Measurements from ENCODE around the gene LRP1. TPM values are rescaled to one million over a fixed set of nuclear protein-coding genes. Genes with fewer than 3 reads are reported as not detected.

The LRP1 gene
- total RNA-seq, 6 experiments from 2014 or later, result 187 to 332 (median 201) TPM

DNA sequence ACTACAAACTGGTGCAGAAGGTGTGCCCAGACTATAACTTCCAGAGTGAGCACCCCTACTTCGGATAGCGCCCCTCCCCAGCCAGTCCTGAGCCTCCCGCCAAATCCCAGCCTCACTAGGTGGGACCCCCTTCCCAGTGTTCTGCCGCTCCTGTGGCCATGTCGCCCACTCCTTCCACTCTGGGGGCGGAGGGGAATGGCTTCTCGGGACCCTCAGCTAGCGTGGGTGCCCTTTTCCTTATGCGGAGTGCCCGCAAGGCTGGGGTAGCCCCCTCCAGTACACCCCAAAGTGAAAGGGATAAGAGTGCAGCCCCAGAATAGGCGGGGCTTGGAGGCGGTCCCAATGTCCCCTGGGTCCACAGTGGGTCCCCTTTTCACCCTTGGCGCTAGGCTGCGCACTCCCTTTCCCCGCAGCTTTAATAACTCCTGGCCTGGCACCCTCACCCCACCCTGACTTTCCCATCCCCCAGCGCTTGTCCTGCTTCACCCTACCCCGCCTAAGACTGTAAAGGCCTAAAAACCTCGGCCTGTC lies 97.5 kb downstream of the LRP1 start:
- peaks cover 10% of the 10 kb centered on the region for H3K27me3 Mint-ChIP-seq (ENCODE audit: insufficient read depth)

DNA sequence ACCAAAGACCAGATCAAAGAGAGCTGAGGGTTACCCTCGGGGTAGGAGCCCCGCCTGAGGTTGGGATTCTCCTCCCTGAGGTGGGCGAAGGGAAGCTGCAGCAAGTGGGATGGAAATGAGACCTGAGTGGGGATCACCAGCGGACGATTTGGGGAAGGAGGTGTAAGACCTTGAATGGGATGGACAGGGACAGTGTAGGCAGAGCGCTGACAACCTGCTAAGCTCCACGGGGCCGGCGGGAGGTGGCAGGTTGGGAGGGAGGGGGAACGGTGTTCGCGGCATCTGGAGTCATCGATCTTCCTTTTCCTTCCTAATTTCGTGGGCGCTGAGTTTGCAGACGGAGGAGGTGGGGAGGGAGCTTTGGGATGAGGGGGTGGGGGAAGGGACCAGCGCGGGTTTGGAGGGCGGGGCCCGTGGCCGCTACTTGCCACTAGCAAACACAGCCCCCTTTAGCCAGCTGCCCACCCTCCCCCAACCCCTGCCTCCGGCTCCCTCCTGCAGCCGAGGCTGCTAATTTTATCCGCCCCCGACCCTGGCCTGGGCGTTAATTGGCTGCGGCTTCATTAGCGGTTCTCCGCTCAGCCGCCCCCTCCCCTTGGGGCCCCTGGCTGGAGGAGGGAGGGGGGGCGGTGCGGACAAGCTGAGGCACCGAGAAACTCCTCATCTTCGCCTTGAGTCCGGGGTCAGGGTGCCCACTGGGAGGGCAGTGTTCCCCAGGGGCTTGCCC lies 98.5 kb downstream of the LRP1 start:
- Mint-ChIP-seq H3K9me3 (no peaks in the 10 kb centered on the region), H3K36me3 (ENCODE audit: low read depth) (peaks cover 14% of the 10 kb centered on the region), H3K4me3 (peak overlapping the region; percentile 53; the same call in 1 of the 2 replicates), H3K27me3 (ENCODE audit: insufficient read depth) (peaks cover 3% of the 10 kb centered on the region), H3K4me1 (ENCODE audit: low read depth) (peaks cover 39% of the 10 kb centered on the region), H3K27ac (no peak overlapping the region)
- no peak for TF ChIP-seq CTCF (IDR thresholded peaks at IDR 0.05)
- no peak for DNase-seq

More for the DNA sequence above, 97.5 kb downstream of the LRP1 start:
- Mint-ChIP-seq H3K36me3 (ENCODE audit: low read depth) (peaks cover 12% of the 10 kb centered on the region), H3K27ac (no peak overlapping the region), H3K4me3 (no peak overlapping the region), H3K9me3 (no peaks in the 10 kb centered on the region), H3K4me1 (ENCODE audit: low read depth) (peaks cover 31% of the 10 kb centered on the region)
- TF ChIP-seq CTCF (IDR thresholded peaks at IDR 0.05), result no peak
- no peak for DNase-seq

GRCh38 chr12:57227315-57228115 lies 99.2 kb downstream of the LRP1 start:
- Mint-ChIP-seq H3K36me3 (ENCODE audit: low read depth) (peaks cover 14% of the 10 kb centered on the region), H3K9me3 (no peaks in the 10 kb centered on the region), H3K27ac (peak overlapping the region; percentile 6; the same call in 1 of the 2 replicates), H3K4me1 (ENCODE audit: low read depth) (peaks cover 39% of the 10 kb centered on the region), H3K4me3 (peak overlapping the region; percentile 53; the same call in 1 of the 2 replicates), H3K27me3 (ENCODE audit: insufficient read depth) (no peaks in the 10 kb centered on the region; the same call in none of the 2 replicates)
- DNase-seq, result peak; percentile 20
- TF ChIP-seq CTCF (IDR thresholded peaks at IDR 0.05), result no peak

DNA sequence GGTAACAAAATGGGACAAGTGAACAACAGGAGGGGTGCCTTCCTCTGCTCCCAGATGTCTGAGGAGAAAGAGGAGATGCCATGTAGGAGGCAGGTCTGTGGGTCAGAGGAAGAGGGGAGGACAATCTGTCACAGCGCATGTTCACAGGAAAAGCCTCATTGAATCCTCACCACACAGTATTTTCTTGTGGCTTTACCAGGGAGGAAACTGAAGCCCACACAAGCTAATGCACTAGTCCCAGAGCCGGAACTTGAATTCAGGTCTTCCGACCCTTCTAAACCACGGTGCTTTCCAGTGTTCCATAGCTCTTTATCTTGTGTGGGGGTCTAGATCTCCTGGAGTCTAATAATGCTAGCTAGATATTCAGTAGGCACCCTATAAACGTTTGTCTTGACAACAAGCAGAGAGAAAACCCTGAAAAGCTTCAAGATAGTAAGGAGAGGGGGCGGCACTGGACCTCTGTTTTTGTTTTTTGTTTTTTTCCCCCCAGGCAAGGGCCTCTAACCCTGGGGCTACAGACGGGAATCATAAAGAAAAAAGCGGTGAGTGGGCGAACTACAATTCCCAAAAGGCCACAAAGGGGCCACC lies 100.9 kb downstream of the LRP1 start:
- no peak for DNase-seq
- H3K36me3 Mint-ChIP-seq (ENCODE audit: low read depth), result peaks cover 22% of the 10 kb centered on the region
- TF ChIP-seq CTCF (IDR thresholded peaks at IDR 0.05), result no peak
- peak overlapping the region; percentile 100 for H3K27ac Mint-ChIP-seq
- H3K9me3 Mint-ChIP-seq, result no peaks in the 10 kb centered on the region
- peak overlapping the region; percentile 99 for H3K4me3 Mint-ChIP-seq
- H3K27me3 Mint-ChIP-seq (ENCODE audit: insufficient read depth), result no peaks in the 10 kb centered on the region; the same call in none of the 2 replicates
- H3K4me1 Mint-ChIP-seq (ENCODE audit: low read depth), result peaks cover 41% of the 10 kb centered on the region

GRCh38 chr12:57229634-57230380 lies 101.5 kb downstream of the LRP1 start, which contains the start of gene SHMT2:
SHMT2 (plus strand) TSS chr12:57229711; CDS start chr12:57229779, 68 bp downstream.
- H3K4me3 Mint-ChIP-seq, result peak within 1 kb of the TSS; percentile 99
- no peaks in the 10 kb centered on the region for H3K9me3 Mint-ChIP-seq
- peak; percentile 92 for DNase-seq
- H3K27me3 Mint-ChIP-seq (ENCODE audit: insufficient read depth), result peaks cover 4% of the 10 kb centered on the region
- peak within 1 kb of the TSS; percentile 100 for H3K27ac Mint-ChIP-seq
- peaks cover 46% of the 10 kb centered on the region for H3K4me1 Mint-ChIP-seq (ENCODE audit: low read depth)
- no peak for TF ChIP-seq CTCF (IDR thresholded peaks at IDR 0.05)
- H3K36me3 Mint-ChIP-seq (ENCODE audit: low read depth), result peaks cover 28% of the 10 kb centered on the region

All from HFFc6 (cell line).